ENCODE results near the gene SLC5A10.

The SLC5A10 gene

DNA sequence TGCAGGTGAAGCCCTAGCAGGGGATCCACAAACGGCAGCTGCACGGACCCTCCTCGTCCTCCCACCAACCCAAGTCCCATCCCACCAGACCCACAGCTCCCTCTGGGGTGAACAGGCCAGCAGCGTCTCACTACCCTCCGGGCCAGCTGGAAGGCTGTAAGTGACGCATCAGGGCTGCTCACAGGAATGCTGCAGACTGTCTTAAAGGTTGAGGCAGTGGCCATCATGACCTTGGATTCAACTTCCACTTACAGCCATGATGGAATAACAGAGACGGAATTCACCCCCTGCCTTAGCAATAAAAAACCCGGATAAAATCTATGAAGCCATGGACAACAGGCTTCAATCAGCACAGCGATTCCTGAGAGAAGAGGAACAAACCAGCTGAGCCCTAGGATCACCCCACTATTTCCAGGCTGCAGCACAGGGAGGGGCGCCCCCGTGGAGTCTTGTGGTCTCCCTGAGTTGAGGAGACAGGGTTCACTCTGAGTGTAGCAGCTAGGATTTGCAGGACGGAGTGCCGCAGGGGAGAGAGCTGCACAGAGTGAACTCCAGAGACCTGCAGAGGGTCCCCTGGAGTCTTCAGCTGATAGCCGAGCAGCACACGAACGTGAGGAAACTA lies 42.1 kb downstream of the SLC5A10 start:
- no peak overlapping the region for H3K4me2 ChIP-seq
- H3K9ac ChIP-seq: no peak overlapping the region
- H3K27me3 ChIP-seq (ENCODE audit: insufficient read depth, low read depth): no peaks in the 10 kb centered on the region
- H3K4me3 ChIP-seq (IDR thresholded peaks at IDR 0.05; ENCODE audit: insufficient read depth, low read depth, low read length): no peak overlapping the region
- H4K20me1 ChIP-seq (ENCODE audit: insufficient read depth): no peaks in the 10 kb centered on the region
- H3K36me3 ChIP-seq (ENCODE audit: insufficient read depth): no peaks in the 10 kb centered on the region
- no peak overlapping the region for H3K27ac ChIP-seq
- TF ChIP-seq, protein P1, sequence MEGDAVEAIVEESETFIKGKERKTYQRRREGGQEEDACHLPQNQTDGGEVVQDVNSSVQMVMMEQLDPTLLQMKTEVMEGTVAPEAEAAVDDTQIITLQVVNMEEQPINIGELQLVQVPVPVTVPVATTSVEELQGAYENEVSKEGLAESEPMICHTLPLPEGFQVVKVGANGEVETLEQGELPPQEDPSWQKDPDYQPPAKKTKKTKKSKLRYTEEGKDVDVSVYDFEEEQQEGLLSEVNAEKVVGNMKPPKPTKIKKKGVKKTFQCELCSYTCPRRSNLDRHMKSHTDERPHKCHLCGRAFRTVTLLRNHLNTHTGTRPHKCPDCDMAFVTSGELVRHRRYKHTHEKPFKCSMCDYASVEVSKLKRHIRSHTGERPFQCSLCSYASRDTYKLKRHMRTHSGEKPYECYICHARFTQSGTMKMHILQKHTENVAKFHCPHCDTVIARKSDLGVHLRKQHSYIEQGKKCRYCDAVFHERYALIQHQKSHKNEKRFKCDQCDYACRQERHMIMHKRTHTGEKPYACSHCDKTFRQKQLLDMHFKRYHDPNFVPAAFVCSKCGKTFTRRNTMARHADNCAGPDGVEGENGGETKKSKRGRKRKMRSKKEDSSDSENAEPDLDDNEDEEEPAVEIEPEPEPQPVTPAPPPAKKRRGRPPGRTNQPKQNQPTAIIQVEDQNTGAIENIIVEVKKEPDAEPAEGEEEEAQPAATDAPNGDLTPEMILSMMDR (conservative IDR thresholded peaks at IDR 0.05; ENCODE audit: low read depth, low read length): no peak
- H3K79me2 ChIP-seq (ENCODE audit: insufficient read depth, low read depth): no peaks in the 10 kb centered on the region
- H2AFZ ChIP-seq (ENCODE audit: low read depth): no peak overlapping the region
- peaks cover 8% of the 10 kb centered on the region for H3K4me1 ChIP-seq (ENCODE audit: low read depth, poor library complexity, severe bottlenecking)

DNA sequence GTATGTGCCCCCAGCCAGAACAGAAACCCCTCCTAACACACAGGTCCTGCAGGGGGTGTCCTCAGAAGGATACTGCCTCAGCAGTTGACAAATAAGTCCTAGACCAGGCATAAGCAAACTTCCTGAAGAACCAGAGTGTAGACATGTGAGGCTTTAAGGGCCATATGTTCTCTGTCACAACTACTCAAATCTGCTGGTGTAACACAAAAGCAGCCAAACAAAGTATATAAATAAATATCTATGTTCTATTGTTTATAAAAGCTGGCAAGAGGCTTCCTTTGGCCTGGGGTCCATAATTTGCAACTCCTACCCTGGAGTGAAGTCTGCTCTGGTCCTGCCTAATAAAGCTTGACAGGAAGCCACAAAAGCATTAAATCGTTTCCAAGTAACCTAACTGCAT lies 42.7 kb downstream of the SLC5A10 start:
- TF ChIP-seq, protein P1 (conservative IDR thresholded peaks at IDR 0.05; ENCODE audit: low read depth, low read length): no peak
- H3K79me2 ChIP-seq (ENCODE audit: insufficient read depth, low read depth): no peaks in the 10 kb centered on the region
- no peak overlapping the region for H3K27ac ChIP-seq
- peaks cover 8% of the 10 kb centered on the region for H3K4me1 ChIP-seq (ENCODE audit: low read depth, poor library complexity, severe bottlenecking)
- H3K9ac ChIP-seq: no peak overlapping the region
- no peak overlapping the region for H3K4me3 ChIP-seq (IDR thresholded peaks at IDR 0.05; ENCODE audit: insufficient read depth, low read depth, low read length)
- no peaks in the 10 kb centered on the region for H3K27me3 ChIP-seq (ENCODE audit: insufficient read depth, low read depth)
- no peaks in the 10 kb centered on the region for H3K36me3 ChIP-seq (ENCODE audit: insufficient read depth)
- no peak overlapping the region for H3K4me2 ChIP-seq
- H4K20me1 ChIP-seq (ENCODE audit: insufficient read depth): no peaks in the 10 kb centered on the region
- no peak overlapping the region for H2AFZ ChIP-seq (ENCODE audit: low read depth)

DNA sequence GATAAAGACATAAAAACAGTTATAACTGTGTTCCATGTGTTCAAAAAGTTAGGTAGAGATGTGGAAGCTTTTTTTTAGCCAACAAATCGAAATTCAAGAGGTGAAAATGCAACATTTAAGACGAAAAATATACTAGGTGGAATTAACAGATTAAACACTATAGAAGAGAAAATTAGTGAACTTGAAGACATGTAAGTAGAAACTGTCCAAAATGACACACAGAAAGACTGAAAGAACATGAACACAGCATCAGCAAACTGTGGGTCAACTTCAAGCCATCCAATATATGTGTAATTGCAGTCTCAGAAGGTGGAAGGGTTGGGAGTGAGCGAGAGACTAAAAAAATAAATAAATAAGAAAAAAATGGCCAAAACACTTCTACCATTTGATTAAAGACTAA lies 43.3 kb downstream of the SLC5A10 start:
- Histone ChIP-seq H3K36me3 (ENCODE audit: insufficient read depth) (no peaks in the 10 kb centered on the region), H4K20me1 (ENCODE audit: insufficient read depth) (no peaks in the 10 kb centered on the region), H3K27me3 (ENCODE audit: insufficient read depth, low read depth) (no peaks in the 10 kb centered on the region), H3K27ac (no peak overlapping the region), H3K4me2 (no peak overlapping the region), H2AFZ (ENCODE audit: low read depth) (no peak overlapping the region), H3K4me3 (IDR thresholded peaks at IDR 0.05; ENCODE audit: insufficient read depth, low read depth, low read length) (no peak overlapping the region), H3K9ac (no peak overlapping the region), H3K79me2 (ENCODE audit: insufficient read depth, low read depth) (no peaks in the 10 kb centered on the region), H3K4me1 (ENCODE audit: low read depth, poor library complexity, severe bottlenecking) (peaks cover 8% of the 10 kb centered on the region)
- TF ChIP-seq, protein P1 (conservative IDR thresholded peaks at IDR 0.05; ENCODE audit: low read depth, low read length): no peak

DNA sequence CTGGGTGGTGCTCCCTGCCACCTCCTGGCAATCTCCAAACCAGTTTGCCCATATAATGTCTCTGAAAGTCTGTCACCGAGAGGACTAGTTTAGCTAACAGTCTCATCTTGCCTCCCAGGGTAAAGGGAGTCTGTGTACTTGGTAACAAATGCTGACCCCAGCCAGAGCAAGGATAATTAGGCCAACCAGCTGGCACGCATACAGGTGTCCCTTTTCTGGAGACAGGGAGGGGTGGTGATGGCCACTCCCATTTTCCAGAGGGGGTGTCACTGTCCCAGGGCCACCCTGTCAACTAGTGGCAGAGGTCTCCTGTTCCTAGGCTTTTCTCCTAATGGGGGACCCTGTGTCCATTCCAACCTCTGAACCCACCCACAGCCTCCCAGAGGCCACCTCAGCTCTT lies 44.5 kb downstream of the SLC5A10 start:
- TF ChIP-seq, protein P1 (conservative IDR thresholded peaks at IDR 0.05; ENCODE audit: low read depth, low read length): no peak
- peaks cover 8% of the 10 kb centered on the region for H3K4me1 ChIP-seq (ENCODE audit: low read depth, poor library complexity, severe bottlenecking)
- H3K27me3 ChIP-seq (ENCODE audit: insufficient read depth, low read depth): no peaks in the 10 kb centered on the region
- no peak overlapping the region for H2AFZ ChIP-seq (ENCODE audit: low read depth)
- H3K27ac ChIP-seq: no peak overlapping the region
- H3K79me2 ChIP-seq (ENCODE audit: insufficient read depth, low read depth): no peaks in the 10 kb centered on the region
- H4K20me1 ChIP-seq (ENCODE audit: insufficient read depth): no peaks in the 10 kb centered on the region
- H3K9ac ChIP-seq: no peak overlapping the region
- H3K4me2 ChIP-seq: no peak overlapping the region
- H3K4me3 ChIP-seq (IDR thresholded peaks at IDR 0.05; ENCODE audit: insufficient read depth, low read depth, low read length): no peak overlapping the region
- H3K36me3 ChIP-seq (ENCODE audit: insufficient read depth): no peaks in the 10 kb centered on the region

Data from KMS-11 (cell line).